B cell (primary cell): Measurements from ENCODE around the gene CHST15. TPM values are rescaled to one million over a fixed set of nuclear protein-coding genes. Genes with fewer than 3 reads are reported as not detected.

Experiments used
- ATAC-seq: fragments of 200-7000 bp; cut with Tn5 transposase; one replicate; pipeline ENCODE4 v1.10.0; 2021; ENCODE audit warnings: low read depth, mild to moderate bottlenecking, moderate number of reproducible peaks, moderate library complexity
- CTCF ChIA-PET: fragments of 350-600 bp; sonication (Branson Sonifier 250); formaldehyde crosslinking; loops from one replicate; lab custom pipeline; 2021; ENCODE audit warnings: antibody characterized with exemption, inconsistent platforms; lab: Charles Lee
- POLR2A ChIA-PET: fragments of 350-600 bp; sonication (Branson Sonifier 250); formaldehyde crosslinking; loops from one replicate; lab custom pipeline; 2021; ENCODE audit warnings: antibody characterized with exemption; lab: Charles Lee
- DNase-seq: peaks from one replicate; pipeline ENCODE4 v3.0.0; 2013
- H2AFZ ChIP-seq: 2 replicates; pipeline ENCODE4 v1.6.1; 2012; ENCODE audit warnings: mild to moderate bottlenecking, low read depth, low read length; ENCODE audit not compliant: insufficient read depth, poor library complexity, severe bottlenecking
- H3K27ac ChIP-seq, 2 donors: 1 replicate in 1 of 2; 2 replicates in 1 of 2; pipeline ENCODE4 v1.5.1; 2012 to 2013; ENCODE audit warnings: low read length in 2 of 2, mild to moderate bottlenecking in 2 of 2, moderate library complexity in 1 of 2
- H3K27me3 ChIP-seq, 4 experiments: fragments of 200-600 bp in 1 of 4; sonication (generic) in 1 of 4; replicated peaks in 1 of 4; 1 replicate in 2 of 4; 2 replicates in 2 of 4; pipeline versions ENCODE4 v1.6.1 to v1.7.0; 2013 to 2016; ENCODE audit warnings: low read length in 3 of 4, mild to moderate bottlenecking in 2 of 4, mixed read lengths in 1 of 4, moderate library complexity in 1 of 4; ENCODE audit not compliant: insufficient read depth in 4 of 4, control insufficient read depth in 3 of 4; ENCODE audit errors: control extremely low read depth in 1 of 4
- H3K36me3 ChIP-seq, 2 experiments: replicated peaks in 1 of 2; 1 replicate in 1 of 2; 2 replicates in 1 of 2; pipeline versions ENCODE4 v1.6.1 to v1.7.1; 2013; ENCODE audit warnings: low read length in 1 of 2; ENCODE audit not compliant: insufficient read depth in 2 of 2, control insufficient read depth in 1 of 2; ENCODE audit errors: control extremely low read depth in 1 of 2, extremely low read depth in 1 of 2
- H3K4me1 ChIP-seq, 2 donors: fragments of 200-600 bp in 1 of 2; sonication (generic) in 1 of 2; 1 replicate in 1 of 2; 2 replicates in 1 of 2; pipeline versions ENCODE4 v1.5.1 to v1.6.1; 2013 to 2017; ENCODE audit warnings: low read length in 2 of 2; ENCODE audit not compliant: control insufficient read depth in 2 of 2, insufficient read depth in 2 of 2
- H3K4me2 ChIP-seq: replicated peaks from 2 replicates; pipeline ENCODE3; 2012; ENCODE audit warnings: mild to moderate bottlenecking, low read depth, low read length; ENCODE audit not compliant: poor library complexity, severe bottlenecking
- H3K4me3 ChIP-seq, 5 experiments: fragments of 200-600 bp in 1 of 5; sonication (generic) in 1 of 5; 1 replicate in 3 of 5; 2 replicates in 2 of 5; pipeline versions ENCODE4 v1.5.1 to v1.7.0; 2011 to 2016; ENCODE audit warnings: low read length in 4 of 5, mild to moderate bottlenecking in 4 of 5, low read depth in 2 of 5, control low read depth in 1 of 5, moderate library complexity in 1 of 5; ENCODE audit not compliant: insufficient read depth in 1 of 5; ENCODE audit errors: control extremely low read depth in 1 of 5, extremely low read depth in 1 of 5
- H3K79me2 ChIP-seq: fragments of 200-600 bp; sonication (generic); one replicate; pipeline ENCODE4 v1.6.0; 2016; ENCODE audit warnings: low read length; ENCODE audit not compliant: control insufficient read depth, insufficient read depth
- H3K9ac ChIP-seq: fragments of 200-600 bp; sonication (generic); 2 replicates; pipeline ENCODE4 v1.6.1; 2017; ENCODE audit warnings: mild to moderate bottlenecking, low read length, moderate library complexity
- H3K9me3 ChIP-seq, 3 donors: one replicate each; pipeline versions ENCODE4 v1.6.1 to v1.7.1; 2013; ENCODE audit warnings: low read length in 2 of 3; ENCODE audit not compliant: control insufficient read depth in 2 of 3, insufficient read depth in 1 of 3; ENCODE audit errors: control extremely low read depth in 1 of 3
- H4K20me1 ChIP-seq: 2 replicates; pipeline ENCODE4 v1.6.0; 2012; ENCODE audit warnings: mild to moderate bottlenecking, low read length; ENCODE audit not compliant: insufficient read depth, control insufficient read depth, poor library complexity, severe bottlenecking
- H3K27ac Mint-ChIP-seq: one replicate; pipeline ENCODE4 v1.8.0; 2021; ENCODE audit warnings: mixed read lengths
- H3K27me3 Mint-ChIP-seq: one replicate; pipeline ENCODE4 v1.8.0; 2021; ENCODE audit warnings: mixed read lengths
- H3K4me1 Mint-ChIP-seq: one replicate; pipeline ENCODE4 v1.8.0; 2021; ENCODE audit warnings: mixed read lengths
- H3K4me3 Mint-ChIP-seq: one replicate; pipeline ENCODE4 v1.8.0; 2021; ENCODE audit warnings: mixed read lengths
- H3K9me3 Mint-ChIP-seq: one replicate; pipeline ENCODE4 v1.8.0; 2022; ENCODE audit warnings: mixed read lengths; ENCODE audit not compliant: insufficient read depth
- CTCF ChIP-seq: fragments of 200-600 bp; IDR thresholded peaks from one replicate; pipeline ENCODE4 v1.8.0; 2022; ENCODE audit warnings: antibody characterized with exemption, mild to moderate bottlenecking
- EZH2 ChIP-seq: IDR thresholded peaks from 2 replicates; pipeline ENCODE4 v1.6.1; 2012; ENCODE audit warnings: borderline replicate concordance, low read depth, mild to moderate bottlenecking, moderate library complexity, low read length; ENCODE audit not compliant: insufficient read depth, poor library complexity, severe bottlenecking
- WGBS: methylation state at CpG from one replicate; pipeline ENCODE4 v1.1.5; 2013; ENCODE audit warnings: missing lambda C conversion rate; ENCODE audit not compliant: insufficient coverage; 5-methylcytosine and 5-hydroxymethylcytosine counted together
- intact Hi-C: fragments of 100-400 bp; cut with micrococcal nuclease; formaldehyde crosslinking; loops from one replicate; pipeline ENCODE4 v1.10.0; 2022
- polyA plus RNA-seq: library from polyadenylated mRNA; depleted of rRNA; stranded (reverse); fragments of >200 nt; gene quantifications from 2 replicates; pipeline ENCODE4 v1.2.3, GENCODE V29; 2012
- total RNA-seq, 2 donors: library from RNA; stranded (reverse); fragments of 120-200 nt in 1 of 2; gene quantifications; 1 replicate in 1 of 2; 2 replicates in 1 of 2; pipeline versions ENCODE4 v1.2.3 to v1.2.4, GENCODE V29; 2013 to 2022

CHST15 gene
- total and polyA plus RNA-seq, 2 donors (not counting 1 experiment from before 2014, with no cell fraction given): 17.9 to 75.4 TPM

DNA sequence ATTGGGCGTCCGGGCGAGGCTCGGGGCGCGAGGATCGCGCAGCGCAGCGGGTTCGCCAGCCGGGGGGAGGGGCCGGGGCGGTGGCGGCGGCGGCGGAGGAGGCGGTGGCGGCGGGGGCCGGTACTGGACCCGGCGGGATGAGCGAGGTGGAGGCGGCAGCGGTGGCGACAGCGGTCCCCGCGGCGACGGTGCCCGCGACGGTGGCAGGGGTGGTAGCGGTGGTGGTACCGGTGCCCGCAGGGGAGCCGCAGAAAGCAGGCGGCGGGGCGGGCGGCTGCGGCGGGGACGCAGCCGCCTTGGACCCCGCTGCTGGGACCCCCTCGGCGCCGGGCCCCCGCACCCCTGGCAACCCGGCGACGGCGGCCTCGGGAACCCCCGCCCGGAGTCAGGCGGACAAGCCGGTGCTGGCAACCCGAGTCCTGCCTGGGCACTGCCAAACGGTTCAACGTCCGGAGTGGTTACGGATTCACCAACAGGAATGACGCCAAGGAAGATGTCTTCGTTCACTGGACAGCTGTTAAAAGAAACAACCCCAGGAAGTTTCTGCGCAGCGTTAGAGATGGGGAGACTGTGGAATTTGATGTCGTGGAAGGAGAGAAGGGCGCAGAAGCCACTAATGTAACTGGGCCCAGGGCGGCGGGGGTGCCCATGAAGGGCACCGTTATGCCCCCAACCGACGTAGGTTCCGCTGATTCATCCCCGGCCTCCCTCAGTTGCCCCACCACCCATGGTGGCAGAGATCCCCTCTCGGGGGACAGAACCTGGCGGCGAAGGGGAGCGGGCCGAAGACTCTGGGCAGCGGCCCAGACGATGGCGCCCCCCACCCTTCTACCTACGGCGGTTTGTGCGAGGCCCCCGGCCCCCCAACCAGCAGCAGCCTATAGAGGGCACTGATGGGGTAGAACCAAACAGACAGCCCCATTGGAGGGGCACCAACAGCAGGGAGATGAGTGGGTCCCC lies 101.5 kb downstream of the CHST15 start:
- DNase-seq: peak; percentile 26
- H3K4me3 ChIP-seq: no peak overlapping the region
- peak overlapping the region; percentile 37 for H3K4me2 ChIP-seq
- ATAC-seq: no peak
- POLR2A ChIA-PET: interaction anchor here (0.6 kb wide), 1 partner anchor 260 kb away, joined by 5 read pairs; no protein-coding TSS in a partner anchor
- TF ChIP-seq EZH2: no peak
- no peak for TF ChIP-seq CTCF
- H3K27me3 ChIP-seq: peaks cover 0 to 38% (median 21%) of the 10 kb centered on the region in 4 experiments
- Mint-ChIP-seq H3K4me3 (peak overlapping the region; percentile 10), H3K27me3 (peaks cover 55% of the 10 kb centered on the region), H3K4me1 (peaks cover 26% of the 10 kb centered on the region), H3K9me3 (peaks cover 9% of the 10 kb centered on the region), H3K27ac (no peak overlapping the region)
- no peaks in the 10 kb centered on the region for H3K79me2 ChIP-seq
- WGBS: 15% methylated on average over 83 of the region's 92 CpGs
- H3K9ac ChIP-seq: no peak overlapping the region
- H3K9me3 ChIP-seq: peaks cover 0 to 6% (median 0%) of the 10 kb centered on the region in 3 donors
- no peak overlapping the region for H2AFZ ChIP-seq
- intact Hi-C loops: no loop called here
- CTCF ChIA-PET: interaction anchor here (1.6 kb wide), 1 partner anchor 398 kb away, joined by 12 read pairs; no protein-coding TSS in a partner anchor
- H4K20me1 ChIP-seq: no peaks in the 10 kb centered on the region
- no peaks in the 10 kb centered on the region for H3K36me3 ChIP-seq
- H3K27ac ChIP-seq: no peak overlapping the region
- peaks cover 26 to 27% of the 10 kb centered on the region in 2 donors for H3K4me1 ChIP-seq

GRCh38 chr10:123990889-123991288 lies 102.5 kb downstream of the CHST15 start:
- Mint-ChIP-seq H3K27me3 (peaks cover 60% of the 10 kb centered on the region), H3K4me3 (peak overlapping the region; percentile 44), H3K27ac (no peak overlapping the region), H3K9me3 (peaks cover 9% of the 10 kb centered on the region), H3K4me1 (peaks cover 22% of the 10 kb centered on the region)
- Histone ChIP-seq H3K9me3 (peaks cover 0 to 6% (median 0%) of the 10 kb centered on the region in 3 donors), H3K4me2 (no peak overlapping the region), H3K4me1 (peaks cover 23 to 27% of the 10 kb centered on the region in 2 donors), H3K79me2 (no peaks in the 10 kb centered on the region), H3K9ac (no peak overlapping the region), H3K4me3 (no peak overlapping the region), H3K27ac (no peak overlapping the region), H4K20me1 (no peaks in the 10 kb centered on the region), H3K27me3 (peaks cover 0 to 38% (median 24%) of the 10 kb centered on the region in 4 experiments), H3K36me3 (no peaks in the 10 kb centered on the region), H2AFZ (no peak overlapping the region)
- WGBS: 90% methylated on average over 10 of the region's 10 CpGs
- intact Hi-C loops: no loop called here
- ChIA-PET POLR2A (interaction anchor here (0.6 kb wide), 1 partner anchor 259 kb away, joined by 5 read pairs; no protein-coding TSS in a partner anchor), CTCF (interaction anchor here (1.6 kb wide), 1 partner anchor 399 kb away, joined by 12 read pairs; no protein-coding TSS in a partner anchor)
- no peak for ATAC-seq
- TF ChIP-seq CTCF (no peak), EZH2 (no peak)
- DNase-seq: no peak
